ENCODE data around the gene PIK3R5.

GRCh38 chr17:8913091-8913490 lies 52.4 kb downstream of the PIK3R5 start:
- TF ChIP-seq CTCF (IDR thresholded peaks at IDR 0.05), result no peak
- TF ChIP-seq POLR2AphosphoS5 (IDR thresholded peaks at IDR 0.05), result no peak
- TF ChIP-seq POLR2A (IDR thresholded peaks at IDR 0.05), result no peak

Measured in prostate gland (tissue), 2 donors.